Osteoblast (primary cell): ENCODE data around the gene DLGAP1. TPM values are rescaled to one million over a fixed set of nuclear protein-coding genes. Genes with fewer than 3 reads are reported as not detected.
A peak's percentile ranks its signal among the peaks of the same experiment; 100 is the strongest.

Experiments used
- DNase-seq: peaks from one replicate; pipeline ENCODE4 v3.0.0; 2011; ENCODE audit warnings: low spot score, mixed read lengths; ENCODE audit not compliant: insufficient read length; ENCODE audit errors: missing footprints
- H2AFZ ChIP-seq: 2 replicates; pipeline ENCODE4 v1.6.0; 2011; ENCODE audit warnings: mild to moderate bottlenecking, low read length
- H3K27ac ChIP-seq: 2 replicates; pipeline ENCODE4 v1.5.1; 2011; ENCODE audit warnings: mild to moderate bottlenecking, low read depth, low read length, moderate library complexity
- H3K27me3 ChIP-seq: 2 replicates; pipeline ENCODE4 v1.6.0; 2012; ENCODE audit warnings: mild to moderate bottlenecking, control low read depth, inconsistent platforms, low read length, moderate library complexity; ENCODE audit not compliant: insufficient read depth
- H3K36me3 ChIP-seq: 2 replicates; pipeline ENCODE4 v1.5.1; 2011; ENCODE audit warnings: mild to moderate bottlenecking, low read length, control low read depth, moderate library complexity; ENCODE audit not compliant: insufficient read depth
- H3K4me1 ChIP-seq: 2 replicates; pipeline ENCODE4 v1.5.1; 2011; ENCODE audit warnings: mild to moderate bottlenecking, low read length, control low read depth, moderate library complexity; ENCODE audit not compliant: insufficient read depth
- H3K4me2 ChIP-seq: 2 replicates; pipeline ENCODE4 v1.6.0; 2011; ENCODE audit warnings: mild to moderate bottlenecking, low read length; ENCODE audit not compliant: insufficient read depth
- H3K4me3 ChIP-seq: fragments of 200-600 bp; sonication (generic); 3 replicates; pipeline ENCODE4 v1.5.1; 2012; ENCODE audit warnings: mild to moderate bottlenecking, low read length, inconsistent platforms; ENCODE audit not compliant: insufficient read depth
- H3K79me2 ChIP-seq: 2 replicates; pipeline ENCODE4 v1.6.0; 2012; ENCODE audit warnings: mild to moderate bottlenecking, low read length, control low read depth, inconsistent platforms; ENCODE audit not compliant: insufficient read depth
- H3K9me3 ChIP-seq: 2 replicates; pipeline ENCODE4 v1.5.1; 2011; ENCODE audit warnings: low read depth, low read length, control low read depth
- H4K20me1 ChIP-seq: 2 replicates; pipeline ENCODE4 v1.6.0; 2012; ENCODE audit warnings: mild to moderate bottlenecking, low read length, control low read depth; ENCODE audit not compliant: insufficient read depth
- CTCF ChIP-seq: IDR thresholded peaks from 2 replicates; pipeline ENCODE4 v1.5.1; 2011; ENCODE audit warnings: mild to moderate bottlenecking, low read depth, low read length, moderate library complexity; ENCODE audit errors: extremely low read depth
- total RNA-seq: library from RNA; depleted of rRNA; stranded (reverse); fragments of >200 nt; gene quantifications from 2 replicates; pipeline ENCODE4 v1.2.3, GENCODE V29; 2012

DLGAP1 gene
- total RNA-seq, 1 donor, result not detected

- Histone ChIP-seq H3K27ac (no peak overlapping the region), H3K9me3 (no peaks in the 10 kb centered on the region), H3K4me1 (no peaks in the 10 kb centered on the region), H3K4me3 (no peak overlapping the region), H4K20me1 (no peaks in the 10 kb centered on the region), H3K79me2 (no peaks in the 10 kb centered on the region), H3K4me2 (no peak overlapping the region), H3K36me3 (no peaks in the 10 kb centered on the region), H2AFZ (no peak overlapping the region), H3K27me3 (no peaks in the 10 kb centered on the region)
- no peak for TF ChIP-seq CTCF
- no peak for DNase-seq
These were observed 593.6 kb downstream of the DLGAP1 start for GRCh38 chr18:3861495-3861894.

GRCh38 chr18:3857544-3857943 lies 597.6 kb downstream of the DLGAP1 start:
- H2AFZ ChIP-seq, result peak overlapping the region; percentile 47
- H3K79me2 ChIP-seq, result no peaks in the 10 kb centered on the region
- no peaks in the 10 kb centered on the region for H3K9me3 ChIP-seq
- H3K27ac ChIP-seq, result no peak overlapping the region
- H4K20me1 ChIP-seq, result no peaks in the 10 kb centered on the region
- no peaks in the 10 kb centered on the region for H3K27me3 ChIP-seq
- no peak overlapping the region for H3K4me2 ChIP-seq
- H3K36me3 ChIP-seq, result no peaks in the 10 kb centered on the region
- H3K4me1 ChIP-seq, result no peaks in the 10 kb centered on the region
- TF ChIP-seq CTCF, result no peak
- DNase-seq, result no peak
- H3K4me3 ChIP-seq, result no peak overlapping the region

GRCh38 chr18:3855966-3856365 lies 599.1 kb downstream of the DLGAP1 start:
- no peak overlapping the region for H3K4me2 ChIP-seq
- H3K27ac ChIP-seq, result no peak overlapping the region
- no peak for DNase-seq
- no peaks in the 10 kb centered on the region for H3K4me1 ChIP-seq
- no peak overlapping the region for H2AFZ ChIP-seq
- no peaks in the 10 kb centered on the region for H3K27me3 ChIP-seq
- no peak overlapping the region for H3K4me3 ChIP-seq
- no peaks in the 10 kb centered on the region for H4K20me1 ChIP-seq
- H3K9me3 ChIP-seq, result no peaks in the 10 kb centered on the region
- H3K79me2 ChIP-seq, result no peaks in the 10 kb centered on the region
- no peaks in the 10 kb centered on the region for H3K36me3 ChIP-seq
- no peak for TF ChIP-seq CTCF

GRCh38 chr18:3852321-3852720 lies 602.8 kb downstream of the DLGAP1 start:
- TF ChIP-seq CTCF, result no peak
- H3K9me3 ChIP-seq, result no peaks in the 10 kb centered on the region
- H3K36me3 ChIP-seq, result no peaks in the 10 kb centered on the region
- no peak overlapping the region for H3K4me3 ChIP-seq
- no peak overlapping the region for H3K27ac ChIP-seq
- H3K27me3 ChIP-seq, result no peaks in the 10 kb centered on the region
- no peak overlapping the region for H3K4me2 ChIP-seq
- no peaks in the 10 kb centered on the region for H3K4me1 ChIP-seq
- no peaks in the 10 kb centered on the region for H4K20me1 ChIP-seq
- no peak overlapping the region for H2AFZ ChIP-seq
- H3K79me2 ChIP-seq, result no peaks in the 10 kb centered on the region
- no peak for DNase-seq
